Ascending aorta (tissue), 2 donors: Measurements from ENCODE around the gene BBS4. TPM values are rescaled to one million over a fixed set of nuclear protein-coding genes. Genes with fewer than 3 reads are reported as not detected.

Source experiments
- DNase-seq, 2 donors: peaks; one replicate each; pipeline ENCODE4 v3.0.0-alpha.2; 2019; ENCODE audit warnings: low spot score in 2 of 2
- H3K27ac ChIP-seq, 2 donors: fragments of 200-600 bp; sonication (generic); one replicate each; pipeline ENCODE4 v1.5.1; 2016 to 2017; ENCODE audit warnings: mild to moderate bottlenecking in 1 of 2
- H3K27me3 ChIP-seq: fragments of 200-600 bp; sonication (generic); one replicate; pipeline ENCODE4 v1.5.1; 2017
- H3K36me3 ChIP-seq, 2 donors: fragments of 200-600 bp; sonication (generic); one replicate each; pipeline ENCODE4 v1.5.1; 2016
- H3K4me1 ChIP-seq, 2 donors: fragments of 200-600 bp; sonication (generic); one replicate each; pipeline ENCODE4 v1.5.1; 2016 to 2017; ENCODE audit warnings: mild to moderate bottlenecking in 1 of 2
- H3K4me3 ChIP-seq, 2 donors: fragments of 200-600 bp; sonication (generic); one replicate each; pipeline ENCODE4 v1.5.1; 2016 to 2017; ENCODE audit warnings: mild to moderate bottlenecking in 1 of 2
- H3K9me3 ChIP-seq, 2 donors: fragments of 200-600 bp; sonication (generic); one replicate each; pipeline ENCODE4 v1.5.1; 2016
- CTCF ChIP-seq, 3 experiments: fragments of 200-600 bp in 2 of 3; fragments of 450-650 bp in 1 of 3; sonication (generic) in 2 of 3; IDR thresholded peaks; one replicate each; pipeline ENCODE4 v1.5.1; 2016 to 2019; ENCODE audit warnings: antibody characterized with exemption in 3 of 3, mild to moderate bottlenecking in 1 of 3, moderate library complexity in 1 of 3
- intact Hi-C: fragments of 100-400 bp; cut with DNase I; formaldehyde crosslinking; loops from one replicate; pipeline ENCODE4 v1.15.1; 2023
- total RNA-seq: library from RNA; depleted of rRNA; stranded (reverse); fragments of >200 nt; gene quantifications from one replicate; pipeline ENCODE4 v1.1.0, GENCODE V29; 2016

BBS4 gene
- total RNA-seq, 1 donor from 2014 or later, result 9.9 TPM

- no peaks in the 10 kb centered on the region for H3K4me1 ChIP-seq
- no peaks in the 10 kb centered on the region for H3K9me3 ChIP-seq
- H3K4me3 ChIP-seq, result no peak overlapping the region
- no peak overlapping the region for H3K27ac ChIP-seq
- DNase-seq, result no peak
- H3K36me3 ChIP-seq, result peaks cover 22 to 50% of the 10 kb centered on the region in 2 donors
- no peaks in the 10 kb centered on the region for H3K27me3 ChIP-seq
- intact Hi-C loops, result no loop called here
- no peak for TF ChIP-seq CTCF (IDR thresholded peaks at IDR 0.05)
Observed at GRCh38 chr15:72751751-72752455, 65.9 kb downstream of the BBS4 start.

- no peaks in the 10 kb centered on the region for H3K27me3 ChIP-seq
- H3K4me1 ChIP-seq, result no peaks in the 10 kb centered on the region
- H3K36me3 ChIP-seq, result peaks cover 28 to 70% of the 10 kb centered on the region in 2 donors
- no peak for DNase-seq
- no peaks in the 10 kb centered on the region for H3K9me3 ChIP-seq
- intact Hi-C loops, result no loop called here
- no peak for TF ChIP-seq CTCF (IDR thresholded peaks at IDR 0.05)
- no peak overlapping the region for H3K4me3 ChIP-seq
- no peak overlapping the region for H3K27ac ChIP-seq
Observed at GRCh38 chr15:72754096-72754495, 68.1 kb downstream of the BBS4 start.

- peaks cover 26 to 91% of the 10 kb centered on the region in 2 donors for H3K36me3 ChIP-seq
- no peak overlapping the region for H3K27ac ChIP-seq
- TF ChIP-seq CTCF (IDR thresholded peaks at IDR 0.05), result no peak
- no peaks in the 10 kb centered on the region for H3K4me1 ChIP-seq
- no peak overlapping the region for H3K4me3 ChIP-seq
- intact Hi-C loops, result no loop called here
- H3K9me3 ChIP-seq, result no peaks in the 10 kb centered on the region
- no peak for DNase-seq
- H3K27me3 ChIP-seq, result no peaks in the 10 kb centered on the region
Observed at GRCh38 chr15:72758182-72758581, 72.2 kb downstream of the BBS4 start.

DNA sequence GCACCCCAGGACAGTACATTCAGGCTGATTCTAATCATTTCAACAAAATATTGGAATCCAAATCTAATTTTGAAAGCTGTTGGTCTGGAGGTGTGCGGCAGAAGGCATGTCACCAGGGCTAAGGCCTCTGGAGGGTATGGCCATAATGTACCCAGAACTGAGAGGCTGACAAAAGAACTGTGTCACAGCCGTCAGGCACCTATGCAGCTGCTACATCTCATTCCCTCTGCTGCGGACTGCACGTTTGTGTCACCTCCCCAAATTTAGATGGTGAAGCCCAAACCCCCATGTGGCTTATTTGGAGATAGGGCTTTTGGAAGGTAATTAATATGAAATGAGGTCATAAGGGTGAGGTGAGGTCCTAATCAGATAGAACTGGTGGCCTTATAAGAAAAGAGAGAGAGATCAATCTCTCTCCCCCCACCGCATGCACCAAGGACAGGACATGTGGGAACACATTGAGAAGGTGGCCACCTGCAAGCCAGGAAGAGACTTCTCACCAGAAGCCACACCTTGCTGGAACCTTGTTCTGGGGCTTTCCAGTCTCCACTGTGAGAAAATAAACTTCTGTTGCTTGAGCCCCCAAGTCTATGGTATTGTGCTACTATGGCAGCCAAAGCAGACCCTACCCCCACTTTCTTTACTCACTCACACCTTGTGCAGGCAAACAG is 74.7 kb downstream of the BBS4 start:
- Histone ChIP-seq H3K4me1 (no peaks in the 10 kb centered on the region), H3K27me3 (no peaks in the 10 kb centered on the region), H3K27ac (no peak overlapping the region), H3K9me3 (no peaks in the 10 kb centered on the region), H3K36me3 (peaks cover 23 to 72% of the 10 kb centered on the region in 2 donors), H3K4me3 (no peak overlapping the region)
- no peak for TF ChIP-seq CTCF (IDR thresholded peaks at IDR 0.05)
- DNase-seq, result no peak
- intact Hi-C loops, result no loop called here

DNA sequence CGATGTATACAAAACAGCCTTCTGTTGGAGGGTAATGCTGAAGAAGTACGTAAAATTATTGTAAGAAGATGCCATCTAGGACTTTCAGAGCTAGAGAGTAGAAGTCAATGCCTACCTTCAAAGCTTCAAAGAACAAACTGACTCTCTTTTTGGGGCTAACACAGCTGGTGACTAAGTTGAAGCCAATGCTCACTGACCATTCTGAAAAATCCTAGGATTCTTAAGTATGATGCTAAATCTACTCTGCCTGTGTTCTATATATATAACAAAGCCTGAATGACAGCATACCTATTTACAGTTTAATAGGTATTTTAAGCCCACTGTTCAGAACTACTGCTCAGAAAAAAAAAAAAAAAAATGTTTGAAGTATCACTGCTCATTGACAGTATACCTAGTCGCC is 78.6 kb downstream of the BBS4 start:
- H3K36me3 ChIP-seq, result peaks cover 36 to 70% of the 10 kb centered on the region in 2 donors
- intact Hi-C loops, result no loop called here

More for the DNA sequence above, 78.6 kb downstream of the BBS4 start:
- Histone ChIP-seq H3K4me1 (no peaks in the 10 kb centered on the region), H3K27ac (no peak overlapping the region), H3K9me3 (peaks cover 0 to 22% of the 10 kb centered on the region in 2 donors), H3K4me3 (no peak overlapping the region), H3K27me3 (no peaks in the 10 kb centered on the region)
- no peak for TF ChIP-seq CTCF (IDR thresholded peaks at IDR 0.05)
- no peak for DNase-seq
